Ishikawa (cell line): ENCODE measurements around the gene VSIG8.

Experiments
- CEBPB ChIP-seq: IDR thresholded peaks from 2 replicates; pipeline ENCODE4 v1.6.1; 2012
- CREB1 ChIP-seq: IDR thresholded peaks from 2 replicates; pipeline ENCODE4 v1.6.1; 2012; ENCODE audit warnings: low read depth
- EGR1 ChIP-seq: IDR thresholded peaks from 2 replicates; pipeline ENCODE4 v1.6.1; 2012
- EP300 ChIP-seq: IDR thresholded peaks from 2 replicates; pipeline ENCODE4 v1.6.1; 2012; ENCODE audit warnings: borderline replicate concordance
- FOXM1 ChIP-seq: IDR thresholded peaks from 2 replicates; pipeline ENCODE4 v1.6.1; 2012; ENCODE audit warnings: low read depth, borderline replicate concordance
- MAX ChIP-seq: IDR thresholded peaks from 2 replicates; pipeline ENCODE4 v1.6.1; 2012
- NFIC ChIP-seq: IDR thresholded peaks from 2 replicates; pipeline ENCODE4 v1.6.1; 2012
- RAD21 ChIP-seq: IDR thresholded peaks from 2 replicates; pipeline ENCODE4 v1.6.1; 2012; ENCODE audit warnings: low read depth
- TAF1 ChIP-seq: IDR thresholded peaks from 2 replicates; pipeline ENCODE4 v1.6.1; 2012; ENCODE audit warnings: low read depth, mild to moderate bottlenecking
- TCF12 ChIP-seq: IDR thresholded peaks from 2 replicates; pipeline ENCODE4 v1.6.1; 2012; ENCODE audit warnings: low read depth
- TEAD4 ChIP-seq: IDR thresholded peaks from 2 replicates; pipeline ENCODE4 v1.6.1; 2012
- USF1 ChIP-seq: IDR thresholded peaks from 2 replicates; pipeline ENCODE4 v1.6.1; 2012
- YY1 ChIP-seq: IDR thresholded peaks from 2 replicates; pipeline ENCODE4 v1.6.1; 2012; ENCODE audit warnings: low read depth
- ZBTB7A ChIP-seq: IDR thresholded peaks from 2 replicates; pipeline ENCODE4 v1.6.1; 2012; ENCODE audit warnings: low read depth
- TF ChIP-seq, protein P1 (sequence below): IDR thresholded peaks from 2 replicates; pipeline ENCODE4 v1.6.1; 2012; ENCODE audit warnings: low read depth, mild to moderate bottlenecking

The VSIG8 gene

DNA sequence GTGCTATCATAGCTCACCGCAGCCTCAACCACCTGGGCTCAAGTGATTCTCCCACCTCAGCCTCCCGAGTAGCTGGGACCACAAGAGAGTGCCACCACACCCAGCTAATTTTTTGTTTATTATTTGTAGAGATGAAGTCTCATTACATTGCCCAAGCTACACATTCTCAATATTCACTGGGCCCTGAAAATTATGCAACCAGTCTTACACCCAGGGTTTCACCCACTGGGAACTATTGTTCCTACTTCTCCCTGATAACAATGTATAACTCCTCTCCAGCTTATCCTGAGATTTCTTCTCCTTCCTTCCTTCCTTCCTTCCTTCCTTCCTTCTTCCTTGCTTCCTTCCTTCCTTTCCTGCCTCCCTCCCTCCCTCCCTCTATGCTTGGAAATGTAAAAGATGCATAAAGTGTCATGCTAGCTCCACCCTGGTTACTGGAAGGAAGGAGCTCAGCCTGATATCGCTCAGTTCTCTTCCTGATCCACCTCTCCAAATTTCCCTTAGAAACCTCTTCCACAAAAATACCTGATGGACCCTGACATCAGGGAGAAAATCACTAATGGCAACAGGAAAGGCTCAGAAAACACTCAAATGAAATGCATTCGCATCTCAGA, 11.2 kb upstream of the VSIG8 start:
- no peak for TF ChIP-seq MAX
- TF ChIP-seq EP300, result no peak
- TF ChIP-seq FOXM1, result no peak
- no peak for TF ChIP-seq USF1
- TF ChIP-seq CREB1, result no peak
- no peak for TF ChIP-seq RAD21

DNA sequence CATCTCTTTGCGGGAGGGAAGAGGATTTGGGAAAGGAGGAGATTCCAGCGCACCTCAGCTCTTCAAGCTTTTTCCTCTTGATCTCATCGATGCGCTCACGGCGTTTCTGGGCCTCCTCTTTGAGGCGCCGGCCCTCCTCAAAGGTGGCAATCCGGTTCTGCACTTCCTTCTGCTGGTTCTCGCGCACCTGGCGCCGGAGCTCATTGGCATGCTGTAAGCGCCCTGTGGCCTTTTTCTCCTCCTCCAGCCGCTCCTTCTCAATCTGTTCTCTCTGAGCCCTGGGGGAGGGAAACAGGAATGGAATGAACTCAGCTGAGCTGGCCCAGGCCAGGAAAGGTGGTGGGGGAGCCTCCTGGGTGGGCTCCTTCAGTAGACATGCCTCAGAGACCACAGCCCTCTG, 10.4 kb upstream of the VSIG8 start:
- TF ChIP-seq YY1 (no peak), TEAD4 (no peak), TCF12 (no peak), USF1 (no peak), TAF1 (no peak), FOXM1 (no peak)

GRCh38 chr1:159870704-159871103, 8.2 kb upstream of the VSIG8 start:
- TF ChIP-seq TAF1 (no peak), MAX (no peak), RAD21 (no peak), USF1 (no peak), TEAD4 (no peak), CREB1 (no peak), EGR1 (no peak), FOXM1 (no peak), NFIC (no peak), ZBTB7A (no peak), TCF12 (no peak), CEBPB (no peak), EP300 (no peak), YY1 (no peak)
- TF ChIP-seq, protein P1, sequence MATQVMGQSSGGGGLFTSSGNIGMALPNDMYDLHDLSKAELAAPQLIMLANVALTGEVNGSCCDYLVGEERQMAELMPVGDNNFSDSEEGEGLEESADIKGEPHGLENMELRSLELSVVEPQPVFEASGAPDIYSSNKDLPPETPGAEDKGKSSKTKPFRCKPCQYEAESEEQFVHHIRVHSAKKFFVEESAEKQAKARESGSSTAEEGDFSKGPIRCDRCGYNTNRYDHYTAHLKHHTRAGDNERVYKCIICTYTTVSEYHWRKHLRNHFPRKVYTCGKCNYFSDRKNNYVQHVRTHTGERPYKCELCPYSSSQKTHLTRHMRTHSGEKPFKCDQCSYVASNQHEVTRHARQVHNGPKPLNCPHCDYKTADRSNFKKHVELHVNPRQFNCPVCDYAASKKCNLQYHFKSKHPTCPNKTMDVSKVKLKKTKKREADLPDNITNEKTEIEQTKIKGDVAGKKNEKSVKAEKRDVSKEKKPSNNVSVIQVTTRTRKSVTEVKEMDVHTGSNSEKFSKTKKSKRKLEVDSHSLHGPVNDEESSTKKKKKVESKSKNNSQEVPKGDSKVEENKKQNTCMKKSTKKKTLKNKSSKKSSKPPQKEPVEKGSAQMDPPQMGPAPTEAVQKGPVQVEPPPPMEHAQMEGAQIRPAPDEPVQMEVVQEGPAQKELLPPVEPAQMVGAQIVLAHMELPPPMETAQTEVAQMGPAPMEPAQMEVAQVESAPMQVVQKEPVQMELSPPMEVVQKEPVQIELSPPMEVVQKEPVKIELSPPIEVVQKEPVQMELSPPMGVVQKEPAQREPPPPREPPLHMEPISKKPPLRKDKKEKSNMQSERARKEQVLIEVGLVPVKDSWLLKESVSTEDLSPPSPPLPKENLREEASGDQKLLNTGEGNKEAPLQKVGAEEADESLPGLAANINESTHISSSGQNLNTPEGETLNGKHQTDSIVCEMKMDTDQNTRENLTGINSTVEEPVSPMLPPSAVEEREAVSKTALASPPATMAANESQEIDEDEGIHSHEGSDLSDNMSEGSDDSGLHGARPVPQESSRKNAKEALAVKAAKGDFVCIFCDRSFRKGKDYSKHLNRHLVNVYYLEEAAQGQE, result no peak

DNA sequence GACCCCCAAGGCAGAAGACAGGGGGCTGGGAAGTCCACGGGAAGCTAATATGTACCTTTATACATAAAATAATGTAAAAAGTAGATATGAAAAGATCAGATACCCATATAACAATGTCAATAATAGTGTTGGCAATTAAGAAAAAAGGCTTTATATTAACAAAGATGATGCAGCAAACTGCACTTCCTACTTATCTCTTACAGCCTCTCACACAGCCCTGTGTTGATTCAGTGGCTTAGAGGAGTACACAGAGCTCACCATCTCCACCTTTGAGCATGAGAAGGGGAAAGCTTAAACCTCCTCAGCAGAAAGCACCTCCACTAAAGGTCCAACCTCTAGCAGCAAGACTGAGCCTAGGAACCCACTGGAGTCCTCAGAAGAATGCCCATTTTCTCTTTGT, 7.2 kb upstream of the VSIG8 start:
- TF ChIP-seq TCF12, result no peak
- TF ChIP-seq MAX, result no peak
- no peak for TF ChIP-seq FOXM1
- TF ChIP-seq TAF1, result no peak
- TF ChIP-seq ZBTB7A, result no peak
- TF ChIP-seq EP300, result no peak
- no peak for TF ChIP-seq EGR1
- no peak for TF ChIP-seq CREB1
- TF ChIP-seq NFIC, result no peak
- no peak for TF ChIP-seq RAD21
- TF ChIP-seq CEBPB, result no peak
- TF ChIP-seq, protein P1, result no peak
- no peak for TF ChIP-seq YY1
- no peak for TF ChIP-seq USF1
- no peak for TF ChIP-seq TEAD4

DNA sequence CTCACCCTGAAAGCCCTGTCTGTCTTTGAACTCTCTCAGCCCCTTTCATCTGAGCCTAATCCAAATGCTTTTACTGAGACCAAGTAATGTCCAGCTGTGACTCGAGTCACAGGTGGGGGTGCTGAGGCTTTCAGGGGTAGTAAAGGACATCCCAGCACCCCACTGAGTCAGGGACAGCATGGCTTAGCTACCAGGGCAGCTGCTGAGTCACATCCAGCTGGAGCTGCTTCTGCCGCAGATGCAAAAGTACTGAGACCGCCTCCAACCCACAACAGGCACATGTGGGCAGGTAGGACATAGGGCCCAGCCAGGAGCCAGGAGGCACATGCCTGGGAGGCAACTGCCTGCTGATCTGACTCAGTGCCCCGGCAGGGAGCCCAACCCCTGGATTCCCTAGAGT, 6.7 kb upstream of the VSIG8 start:
- no peak for TF ChIP-seq USF1
- no peak for TF ChIP-seq CREB1
- TF ChIP-seq YY1, result no peak
- TF ChIP-seq ZBTB7A, result no peak
- TF ChIP-seq EGR1, result no peak
- TF ChIP-seq, protein P1, result no peak
- no peak for TF ChIP-seq FOXM1
- no peak for TF ChIP-seq TAF1
- no peak for TF ChIP-seq NFIC
- TF ChIP-seq RAD21, result no peak
- no peak for TF ChIP-seq EP300
- no peak for TF ChIP-seq MAX
- no peak for TF ChIP-seq TCF12
- no peak for TF ChIP-seq TEAD4
- TF ChIP-seq CEBPB, result no peak
